SK-N-SH treated with all-trans-retinoic acid at 6 μM for 48 hours (cell line): ENCODE results near the gene ABHD13.

Experiments
- ARNTL ChIP-seq: fragments of 450-650 bp; formaldehyde crosslinking; IDR thresholded peaks from 2 replicates; pipeline ENCODE4 v1.5.0; 2020; ENCODE audit warnings: low read depth, mild to moderate bottlenecking, moderate library complexity, borderline replicate concordance
- BACH2 ChIP-seq: fragments of 250-450 bp; sonication (Bioruptor Pico); IDR thresholded peaks from 2 replicates; pipeline ENCODE4 v1.9.0; 2021; ENCODE audit warnings: mild to moderate bottlenecking, borderline replicate concordance
- ESRRG ChIP-seq: fragments of 250-450 bp; sonication (Bioruptor Pico); IDR thresholded peaks from 2 replicates; pipeline ENCODE4 v1.6.1; 2021; ENCODE audit warnings: mild to moderate bottlenecking
- GLIS3 ChIP-seq: fragments of 250-450 bp; sonication (Bioruptor Pico); IDR thresholded peaks from 2 replicates; pipeline ENCODE4 v1.5.0; 2020; ENCODE audit warnings: mild to moderate bottlenecking, moderate library complexity
- ISL1 ChIP-seq: fragments of 250-450 bp; sonication (Bioruptor Pico); IDR thresholded peaks from 2 replicates; pipeline ENCODE4 v2.1.2; 2022; ENCODE audit warnings: mild to moderate bottlenecking, moderate library complexity
- OSR1 ChIP-seq: fragments of 250-450 bp; sonication (Bioruptor Pico); IDR thresholded peaks from 2 replicates; pipeline ENCODE4 v1.8.0; 2022; ENCODE audit warnings: moderate library complexity, mild to moderate bottlenecking, inconsistent platforms
- PATZ1 ChIP-seq: fragments of 250-450 bp; sonication (Bioruptor Pico); IDR thresholded peaks from 2 replicates; pipeline ENCODE4 v1.8.0; 2020; ENCODE audit warnings: mild to moderate bottlenecking, moderate library complexity, borderline replicate concordance
- TCF4 ChIP-seq: fragments of 250-450 bp; sonication (Bioruptor Pico); IDR thresholded peaks from 2 replicates; pipeline ENCODE4 v1.8.0; 2021; ENCODE audit warnings: mild to moderate bottlenecking, moderate library complexity, borderline replicate concordance
- ZC3H10 ChIP-seq: fragments of 250-450 bp; sonication (Bioruptor Pico); IDR thresholded peaks from 2 replicates; pipeline ENCODE4 v1.5.1; 2021; ENCODE audit warnings: mild to moderate bottlenecking, moderate library complexity
- ZFP3 ChIP-seq: fragments of 250-450 bp; sonication (Bioruptor Pico); IDR thresholded peaks from 2 replicates; pipeline ENCODE4 v1.5.0; 2020; ENCODE audit warnings: mild to moderate bottlenecking, moderate library complexity
- TF ChIP-seq, protein P1 (sequence below): fragments of 250-450 bp; sonication (Bioruptor Pico); IDR thresholded peaks from 2 replicates; pipeline ENCODE4 v1.5.1; 2020; ENCODE audit warnings: low read depth, mild to moderate bottlenecking, moderate library complexity

DNA sequence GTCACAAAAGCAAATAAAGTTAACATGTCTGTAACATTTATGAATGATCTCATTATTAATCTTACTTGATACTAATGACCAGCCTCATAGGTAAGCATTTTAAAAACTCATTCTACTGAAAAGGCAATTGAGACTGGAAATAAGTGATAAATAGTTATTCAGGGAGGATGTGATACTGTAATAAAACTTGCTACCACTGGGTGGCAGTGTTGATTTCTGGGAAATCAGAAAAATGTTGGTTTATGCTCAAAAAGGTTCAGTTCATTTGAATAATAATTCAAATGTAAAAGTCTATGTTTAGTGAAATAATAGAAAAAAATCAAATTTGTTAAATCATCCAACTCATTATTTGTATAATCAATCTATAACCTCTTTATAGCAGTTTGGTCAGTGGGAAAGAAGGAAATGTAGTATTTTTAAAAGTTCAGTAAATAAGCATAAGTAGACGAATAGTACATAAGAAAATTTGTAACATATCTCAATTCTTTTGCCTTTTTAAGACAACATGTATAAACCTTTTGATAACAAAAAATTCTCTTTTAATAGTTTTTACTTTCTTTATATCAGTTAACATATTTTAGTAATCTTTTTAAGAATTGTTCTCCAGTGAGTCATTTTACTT lies 9.6 kb downstream of the ABHD13 start:
- no peak for TF ChIP-seq ZC3H10 (CRISPR knock-in tag)
- no peak for TF ChIP-seq ARNTL (CRISPR knock-in tag)
- TF ChIP-seq GLIS3 (CRISPR knock-in tag), result no peak
- no peak for TF ChIP-seq BACH2 (CRISPR knock-in tag)
- no peak for TF ChIP-seq TCF4
- no peak for TF ChIP-seq ESRRG
- TF ChIP-seq, protein P1, sequence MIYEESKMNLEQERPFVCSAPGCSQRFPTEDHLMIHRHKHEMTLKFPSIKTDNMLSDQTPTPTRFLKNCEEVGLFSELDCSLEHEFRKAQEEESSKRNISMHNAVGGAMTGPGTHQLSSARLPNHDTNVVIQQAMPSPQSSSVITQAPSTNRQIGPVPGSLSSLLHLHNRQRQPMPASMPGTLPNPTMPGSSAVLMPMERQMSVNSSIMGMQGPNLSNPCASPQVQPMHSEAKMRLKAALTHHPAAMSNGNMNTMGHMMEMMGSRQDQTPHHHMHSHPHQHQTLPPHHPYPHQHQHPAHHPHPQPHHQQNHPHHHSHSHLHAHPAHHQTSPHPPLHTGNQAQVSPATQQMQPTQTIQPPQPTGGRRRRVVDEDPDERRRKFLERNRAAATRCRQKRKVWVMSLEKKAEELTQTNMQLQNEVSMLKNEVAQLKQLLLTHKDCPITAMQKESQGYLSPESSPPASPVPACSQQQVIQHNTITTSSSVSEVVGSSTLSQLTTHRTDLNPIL (CRISPR knock-in tag), result no peak
- TF ChIP-seq ZFP3 (CRISPR knock-in tag), result no peak
- no peak for TF ChIP-seq OSR1 (CRISPR knock-in tag)
- TF ChIP-seq ISL1 (CRISPR knock-in tag), result no peak
- TF ChIP-seq PATZ1 (CRISPR knock-in tag), result no peak
